SK-N-SH treated with all-trans-retinoic acid at 6 μM for 48 hours (cell line): ENCODE results near the gene ZNF189.

Source experiments
- ATAC-seq: fragments of 200-7000 bp; cut with Tn5 transposase; 3 replicates; pipeline ENCODE4 v1.9.1; 2020; ENCODE audit warnings: mild to moderate bottlenecking, moderate library complexity
- ARNTL ChIP-seq: fragments of 450-650 bp; formaldehyde crosslinking; IDR thresholded peaks from 2 replicates; pipeline ENCODE4 v1.5.0; 2020; ENCODE audit warnings: low read depth, mild to moderate bottlenecking, moderate library complexity, borderline replicate concordance
- BACH2 ChIP-seq: fragments of 250-450 bp; sonication (Bioruptor Pico); IDR thresholded peaks from 2 replicates; pipeline ENCODE4 v1.9.0; 2021; ENCODE audit warnings: mild to moderate bottlenecking, borderline replicate concordance
- CSDC2 ChIP-seq: fragments of 250-450 bp; sonication (Bioruptor Pico); IDR thresholded peaks from 2 replicates; pipeline ENCODE4 v1.5.0; 2020; ENCODE audit warnings: mild to moderate bottlenecking, moderate library complexity
- ESRRG ChIP-seq: fragments of 250-450 bp; sonication (Bioruptor Pico); IDR thresholded peaks from 2 replicates; pipeline ENCODE4 v1.6.1; 2021; ENCODE audit warnings: mild to moderate bottlenecking
- GLIS3 ChIP-seq: fragments of 250-450 bp; sonication (Bioruptor Pico); IDR thresholded peaks from 2 replicates; pipeline ENCODE4 v1.5.0; 2020; ENCODE audit warnings: mild to moderate bottlenecking, moderate library complexity
- ISL1 ChIP-seq: fragments of 250-450 bp; sonication (Bioruptor Pico); IDR thresholded peaks from 2 replicates; pipeline ENCODE4 v2.1.2; 2022; ENCODE audit warnings: mild to moderate bottlenecking, moderate library complexity
- OSR1 ChIP-seq: fragments of 250-450 bp; sonication (Bioruptor Pico); IDR thresholded peaks from 2 replicates; pipeline ENCODE4 v1.8.0; 2022; ENCODE audit warnings: moderate library complexity, mild to moderate bottlenecking, inconsistent platforms
- PPARA ChIP-seq: fragments of 250-450 bp; sonication (Bioruptor Pico); IDR thresholded peaks from 2 replicates; pipeline ENCODE4 v1.5.0; 2020; ENCODE audit warnings: mild to moderate bottlenecking, borderline replicate concordance
- RARB ChIP-seq: fragments of 250-450 bp; sonication (Bioruptor Pico); IDR thresholded peaks from 2 replicates; pipeline ENCODE4 v1.8.0; 2021; ENCODE audit warnings: mild to moderate bottlenecking, moderate library complexity
- SNAI2 ChIP-seq: fragments of 250-450 bp; sonication (Bioruptor Pico); IDR thresholded peaks from 2 replicates; pipeline ENCODE4 v1.5.0; 2020; ENCODE audit warnings: mild to moderate bottlenecking, moderate library complexity
- TCF4 ChIP-seq: fragments of 250-450 bp; sonication (Bioruptor Pico); IDR thresholded peaks from 2 replicates; pipeline ENCODE4 v1.8.0; 2021; ENCODE audit warnings: mild to moderate bottlenecking, moderate library complexity, borderline replicate concordance
- TOX ChIP-seq: fragments of 250-450 bp; sonication (Bioruptor Pico); IDR thresholded peaks from 2 replicates; pipeline ENCODE4 v1.8.0; 2021; ENCODE audit warnings: mild to moderate bottlenecking, moderate library complexity, borderline replicate concordance
- ZC3H10 ChIP-seq: fragments of 250-450 bp; sonication (Bioruptor Pico); IDR thresholded peaks from 2 replicates; pipeline ENCODE4 v1.5.1; 2021; ENCODE audit warnings: mild to moderate bottlenecking, moderate library complexity
- ZFP3 ChIP-seq: fragments of 250-450 bp; sonication (Bioruptor Pico); IDR thresholded peaks from 2 replicates; pipeline ENCODE4 v1.5.0; 2020; ENCODE audit warnings: mild to moderate bottlenecking, moderate library complexity
- ZFP30 ChIP-seq: fragments of 450-650 bp; formaldehyde crosslinking; IDR thresholded peaks from 2 replicates; pipeline ENCODE4 v1.5.0; 2022; ENCODE audit warnings: mild to moderate bottlenecking, moderate library complexity
- ZNF565 ChIP-seq: fragments of 450-650 bp; formaldehyde crosslinking; conservative IDR thresholded peaks from 2 replicates; pipeline ENCODE4 v1.5.0; 2020; ENCODE audit warnings: low read depth, mild to moderate bottlenecking, moderate library complexity
- ZNF70 ChIP-seq: fragments of 450-650 bp; formaldehyde crosslinking; IDR thresholded peaks from 2 replicates; pipeline ENCODE4 v1.5.0; 2020; ENCODE audit warnings: mild to moderate bottlenecking, moderate library complexity
- ZNF8 ChIP-seq: fragments of 450-650 bp; formaldehyde crosslinking; IDR thresholded peaks from 2 replicates; pipeline ENCODE4 v1.5.0; 2020; ENCODE audit warnings: mild to moderate bottlenecking, moderate library complexity
- TF ChIP-seq, protein P1 (sequence below): fragments of 250-450 bp; sonication (Bioruptor Pico); IDR thresholded peaks from 2 replicates; pipeline ENCODE4 v1.8.0; 2020; ENCODE audit warnings: mild to moderate bottlenecking, moderate library complexity, borderline replicate concordance
- TF ChIP-seq, protein P2 (sequence below): fragments of 250-450 bp; sonication (Bioruptor Pico); IDR thresholded peaks from 2 replicates; pipeline ENCODE4 v1.8.0; 2021; ENCODE audit warnings: low read depth, mild to moderate bottlenecking, moderate library complexity, borderline replicate concordance
- TF ChIP-seq, protein P3 (sequence below): fragments of 250-450 bp; sonication (Bioruptor Pico); IDR thresholded peaks from 2 replicates; pipeline ENCODE4 v1.5.0; 2020; ENCODE audit warnings: mild to moderate bottlenecking, moderate library complexity
- TF ChIP-seq, protein P4 (sequence below): fragments of 250-450 bp; sonication (Bioruptor Pico); IDR thresholded peaks from 2 replicates; pipeline ENCODE4 v1.5.1; 2021; ENCODE audit warnings: mild to moderate bottlenecking, moderate library complexity

Gene ZNF189

DNA sequence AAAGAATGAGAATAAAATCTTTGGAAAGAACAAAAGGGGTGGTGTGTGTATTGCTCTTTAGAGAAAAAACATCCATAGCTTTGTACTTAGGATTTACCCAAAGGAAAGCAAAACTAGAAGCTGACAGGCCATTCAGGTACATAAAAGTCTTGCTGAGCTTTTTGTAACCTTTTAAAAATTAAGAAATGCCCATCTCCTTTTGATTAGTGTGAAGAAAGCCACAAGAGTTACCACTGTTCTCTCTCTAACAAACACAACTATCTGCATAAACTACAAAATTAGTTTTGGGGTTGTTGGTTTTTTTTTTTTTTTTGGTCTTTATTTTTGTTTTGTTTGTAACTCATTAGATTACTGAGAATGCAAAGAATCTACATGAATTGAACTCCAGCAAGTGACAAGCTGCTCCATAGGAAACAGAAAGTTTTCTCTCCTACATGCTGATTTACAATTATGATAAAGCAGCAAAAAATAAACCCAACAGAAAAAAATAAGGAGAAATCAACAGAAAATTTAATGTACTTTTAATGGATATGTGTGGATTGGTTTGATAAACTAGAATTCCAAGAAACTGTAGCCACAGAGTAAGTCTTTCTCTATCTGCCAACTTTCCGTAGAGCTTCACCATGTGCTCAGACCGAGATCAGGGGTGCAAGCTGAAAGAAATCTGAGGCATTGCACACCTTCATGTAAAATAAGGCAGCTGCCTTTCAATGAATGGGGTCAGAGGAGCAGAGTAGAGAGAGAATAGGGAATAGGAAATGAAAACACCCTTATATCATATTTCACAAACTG, 26.1 kb upstream of the ZNF189 start:
- ATAC-seq, result no peak
- no peak for TF ChIP-seq PPARA (CRISPR knock-in tag)
- TF ChIP-seq RARB (CRISPR knock-in tag), result no peak
- no peak for TF ChIP-seq ZNF565 (CRISPR knock-in tag)
- no peak for TF ChIP-seq ZNF8
- no peak for TF ChIP-seq ARNTL (CRISPR knock-in tag)
- TF ChIP-seq, protein P1, sequence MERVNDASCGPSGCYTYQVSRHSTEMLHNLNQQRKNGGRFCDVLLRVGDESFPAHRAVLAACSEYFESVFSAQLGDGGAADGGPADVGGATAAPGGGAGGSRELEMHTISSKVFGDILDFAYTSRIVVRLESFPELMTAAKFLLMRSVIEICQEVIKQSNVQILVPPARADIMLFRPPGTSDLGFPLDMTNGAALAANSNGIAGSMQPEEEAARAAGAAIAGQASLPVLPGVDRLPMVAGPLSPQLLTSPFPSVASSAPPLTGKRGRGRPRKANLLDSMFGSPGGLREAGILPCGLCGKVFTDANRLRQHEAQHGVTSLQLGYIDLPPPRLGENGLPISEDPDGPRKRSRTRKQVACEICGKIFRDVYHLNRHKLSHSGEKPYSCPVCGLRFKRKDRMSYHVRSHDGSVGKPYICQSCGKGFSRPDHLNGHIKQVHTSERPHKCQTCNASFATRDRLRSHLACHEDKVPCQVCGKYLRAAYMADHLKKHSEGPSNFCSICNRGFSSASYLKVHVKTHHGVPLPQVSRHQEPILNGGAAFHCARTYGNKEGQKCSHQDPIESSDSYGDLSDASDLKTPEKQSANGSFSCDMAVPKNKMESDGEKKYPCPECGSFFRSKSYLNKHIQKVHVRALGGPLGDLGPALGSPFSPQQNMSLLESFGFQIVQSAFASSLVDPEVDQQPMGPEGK (CRISPR knock-in tag), result no peak
- no peak for TF ChIP-seq OSR1 (CRISPR knock-in tag)
- TF ChIP-seq, protein P2, sequence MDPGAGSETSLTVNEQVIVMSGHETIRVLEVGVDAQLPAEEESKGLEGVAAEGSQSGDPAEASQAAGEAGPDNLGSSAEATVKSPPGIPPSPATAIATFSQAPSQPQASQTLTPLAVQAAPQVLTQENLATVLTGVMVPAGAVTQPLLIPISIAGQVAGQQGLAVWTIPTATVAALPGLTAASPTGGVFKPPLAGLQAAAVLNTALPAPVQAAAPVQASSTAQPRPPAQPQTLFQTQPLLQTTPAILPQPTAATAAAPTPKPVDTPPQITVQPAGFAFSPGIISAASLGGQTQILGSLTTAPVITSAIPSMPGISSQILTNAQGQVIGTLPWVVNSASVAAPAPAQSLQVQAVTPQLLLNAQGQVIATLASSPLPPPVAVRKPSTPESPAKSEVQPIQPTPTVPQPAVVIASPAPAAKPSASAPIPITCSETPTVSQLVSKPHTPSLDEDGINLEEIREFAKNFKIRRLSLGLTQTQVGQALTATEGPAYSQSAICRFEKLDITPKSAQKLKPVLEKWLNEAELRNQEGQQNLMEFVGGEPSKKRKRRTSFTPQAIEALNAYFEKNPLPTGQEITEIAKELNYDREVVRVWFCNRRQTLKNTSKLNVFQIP (CRISPR knock-in tag), result no peak
- no peak for TF ChIP-seq GLIS3 (CRISPR knock-in tag)

DNA sequence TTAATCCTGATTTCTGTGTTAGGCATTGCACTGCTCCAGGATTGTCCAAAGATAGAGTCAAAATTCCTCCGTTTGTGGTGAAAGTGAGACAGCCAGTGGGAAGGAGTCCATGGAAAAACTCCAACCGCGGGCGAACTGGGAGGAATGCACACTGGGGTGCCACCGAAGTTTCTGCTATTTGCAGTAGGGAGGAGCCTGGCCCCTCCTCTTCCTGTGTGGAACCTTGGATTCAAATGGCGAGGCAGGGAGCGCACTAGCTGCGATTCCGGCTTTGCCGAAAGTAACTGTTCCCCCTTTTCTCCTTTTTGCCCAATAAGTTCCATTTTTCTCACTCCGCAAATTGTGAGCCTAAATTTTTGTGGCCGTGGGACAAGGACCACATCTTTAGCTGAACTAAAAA, 23.1 kb upstream of the ZNF189 start:
- no peak for TF ChIP-seq ESRRG (CRISPR knock-in tag)
- TF ChIP-seq ZC3H10 (CRISPR knock-in tag), result no peak
- TF ChIP-seq PPARA (CRISPR knock-in tag), result no peak
- no peak for TF ChIP-seq ZNF565 (CRISPR knock-in tag)
- TF ChIP-seq, protein P3, sequence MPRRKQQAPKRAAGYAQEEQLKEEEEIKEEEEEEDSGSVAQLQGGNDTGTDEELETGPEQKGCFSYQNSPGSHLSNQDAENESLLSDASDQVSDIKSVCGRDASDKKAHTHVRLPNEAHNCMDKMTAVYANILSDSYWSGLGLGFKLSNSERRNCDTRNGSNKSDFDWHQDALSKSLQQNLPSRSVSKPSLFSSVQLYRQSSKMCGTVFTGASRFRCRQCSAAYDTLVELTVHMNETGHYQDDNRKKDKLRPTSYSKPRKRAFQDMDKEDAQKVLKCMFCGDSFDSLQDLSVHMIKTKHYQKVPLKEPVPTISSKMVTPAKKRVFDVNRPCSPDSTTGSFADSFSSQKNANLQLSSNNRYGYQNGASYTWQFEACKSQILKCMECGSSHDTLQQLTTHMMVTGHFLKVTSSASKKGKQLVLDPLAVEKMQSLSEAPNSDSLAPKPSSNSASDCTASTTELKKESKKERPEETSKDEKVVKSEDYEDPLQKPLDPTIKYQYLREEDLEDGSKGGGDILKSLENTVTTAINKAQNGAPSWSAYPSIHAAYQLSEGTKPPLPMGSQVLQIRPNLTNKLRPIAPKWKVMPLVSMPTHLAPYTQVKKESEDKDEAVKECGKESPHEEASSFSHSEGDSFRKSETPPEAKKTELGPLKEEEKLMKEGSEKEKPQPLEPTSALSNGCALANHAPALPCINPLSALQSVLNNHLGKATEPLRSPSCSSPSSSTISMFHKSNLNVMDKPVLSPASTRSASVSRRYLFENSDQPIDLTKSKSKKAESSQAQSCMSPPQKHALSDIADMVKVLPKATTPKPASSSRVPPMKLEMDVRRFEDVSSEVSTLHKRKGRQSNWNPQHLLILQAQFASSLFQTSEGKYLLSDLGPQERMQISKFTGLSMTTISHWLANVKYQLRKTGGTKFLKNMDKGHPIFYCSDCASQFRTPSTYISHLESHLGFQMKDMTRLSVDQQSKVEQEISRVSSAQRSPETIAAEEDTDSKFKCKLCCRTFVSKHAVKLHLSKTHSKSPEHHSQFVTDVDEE (CRISPR knock-in tag), result no peak
- TF ChIP-seq, protein P4, sequence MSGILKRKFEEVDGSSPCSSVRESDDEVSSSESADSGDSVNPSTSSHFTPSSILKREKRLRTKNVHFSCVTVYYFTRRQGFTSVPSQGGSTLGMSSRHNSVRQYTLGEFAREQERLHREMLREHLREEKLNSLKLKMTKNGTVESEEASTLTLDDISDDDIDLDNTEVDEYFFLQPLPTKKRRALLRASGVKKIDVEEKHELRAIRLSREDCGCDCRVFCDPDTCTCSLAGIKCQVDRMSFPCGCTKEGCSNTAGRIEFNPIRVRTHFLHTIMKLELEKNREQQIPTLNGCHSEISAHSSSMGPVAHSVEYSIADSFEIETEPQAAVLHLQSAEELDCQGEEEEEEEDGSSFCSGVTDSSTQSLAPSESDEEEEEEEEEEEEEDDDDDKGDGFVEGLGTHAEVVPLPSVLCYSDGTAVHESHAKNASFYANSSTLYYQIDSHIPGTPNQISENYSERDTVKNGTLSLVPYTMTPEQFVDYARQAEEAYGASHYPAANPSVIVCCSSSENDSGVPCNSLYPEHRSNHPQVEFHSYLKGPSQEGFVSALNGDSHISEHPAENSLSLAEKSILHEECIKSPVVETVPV (CRISPR knock-in tag), result no peak
- TF ChIP-seq OSR1 (CRISPR knock-in tag), result no peak
- no peak for TF ChIP-seq ZFP3
- no peak for TF ChIP-seq ARNTL (CRISPR knock-in tag)
- no peak for TF ChIP-seq TOX (CRISPR knock-in tag)
- no peak for TF ChIP-seq ISL1 (CRISPR knock-in tag)
- TF ChIP-seq ZFP30 (CRISPR knock-in tag), result no peak
- TF ChIP-seq ZNF8, result no peak
- TF ChIP-seq BACH2 (CRISPR knock-in tag), result no peak
- TF ChIP-seq CSDC2 (CRISPR knock-in tag), result no peak
- TF ChIP-seq TCF4, result no peak
- no peak for TF ChIP-seq ZNF70 (CRISPR knock-in tag)
- no peak for TF ChIP-seq SNAI2 (CRISPR knock-in tag)
- TF ChIP-seq RARB (CRISPR knock-in tag), result no peak
- TF ChIP-seq, protein P2 (CRISPR knock-in tag), result no peak
- no peak; the same call in 1 of the 3 replicates for ATAC-seq
